NB4 (cell line): ENCODE results near the gene CTNNA3.

ENCODE experiments used
- DNase-seq: peaks from one replicate; pipeline ENCODE4 v3.0.0; 2010; ENCODE audit warnings: low read depth
- H3K4me3 ChIP-seq: one replicate; pipeline ENCODE4 v1.5.1; 2011; ENCODE audit warnings: mild to moderate bottlenecking, low read depth, low read length, moderate library complexity
- MYC ChIP-seq: IDR thresholded peaks from 2 replicates; pipeline ENCODE4 v1.6.1; 2011; ENCODE audit warnings: low read depth, low read length
- POLR2A ChIP-seq: IDR thresholded peaks from 2 replicates; pipeline ENCODE4 v1.6.1; 2011; ENCODE audit warnings: mild to moderate bottlenecking; ENCODE audit not compliant: insufficient read length; ENCODE audit errors: extremely low read depth
- TF ChIP-seq, protein P1 (sequence below): IDR thresholded peaks from one replicate; pipeline ENCODE4 v1.5.1; 2012; ENCODE audit warnings: low read depth, low read length
- TF ChIP-seq, protein P2 (sequence below): IDR thresholded peaks from 2 replicates; pipeline ENCODE4 v1.6.1; 2011; ENCODE audit warnings: low read depth, low read length

The CTNNA3 gene

DNA sequence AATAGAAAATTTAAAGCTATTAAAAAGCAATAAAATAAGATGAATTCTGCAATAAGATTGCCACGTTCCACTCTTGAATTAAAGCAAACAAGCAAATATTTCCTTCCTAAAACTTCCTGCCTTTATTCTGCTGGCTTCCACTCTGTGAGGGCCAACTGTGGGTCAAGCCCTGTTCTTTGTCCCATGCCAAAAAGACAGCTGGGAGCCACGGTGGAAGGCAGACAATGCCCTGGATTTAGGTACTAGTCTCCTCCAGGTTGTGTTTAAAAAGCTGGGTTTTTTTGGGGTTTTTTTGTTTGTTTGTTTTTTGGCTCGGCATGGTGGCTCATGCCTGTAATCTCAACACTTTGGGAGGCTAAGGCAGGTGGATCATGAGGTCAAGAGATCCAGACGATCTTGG, 731.0 kb downstream of the CTNNA3 start:
- DNase-seq = no peak
- H3K4me3 ChIP-seq = no peak overlapping the region
- TF ChIP-seq, protein P1, sequence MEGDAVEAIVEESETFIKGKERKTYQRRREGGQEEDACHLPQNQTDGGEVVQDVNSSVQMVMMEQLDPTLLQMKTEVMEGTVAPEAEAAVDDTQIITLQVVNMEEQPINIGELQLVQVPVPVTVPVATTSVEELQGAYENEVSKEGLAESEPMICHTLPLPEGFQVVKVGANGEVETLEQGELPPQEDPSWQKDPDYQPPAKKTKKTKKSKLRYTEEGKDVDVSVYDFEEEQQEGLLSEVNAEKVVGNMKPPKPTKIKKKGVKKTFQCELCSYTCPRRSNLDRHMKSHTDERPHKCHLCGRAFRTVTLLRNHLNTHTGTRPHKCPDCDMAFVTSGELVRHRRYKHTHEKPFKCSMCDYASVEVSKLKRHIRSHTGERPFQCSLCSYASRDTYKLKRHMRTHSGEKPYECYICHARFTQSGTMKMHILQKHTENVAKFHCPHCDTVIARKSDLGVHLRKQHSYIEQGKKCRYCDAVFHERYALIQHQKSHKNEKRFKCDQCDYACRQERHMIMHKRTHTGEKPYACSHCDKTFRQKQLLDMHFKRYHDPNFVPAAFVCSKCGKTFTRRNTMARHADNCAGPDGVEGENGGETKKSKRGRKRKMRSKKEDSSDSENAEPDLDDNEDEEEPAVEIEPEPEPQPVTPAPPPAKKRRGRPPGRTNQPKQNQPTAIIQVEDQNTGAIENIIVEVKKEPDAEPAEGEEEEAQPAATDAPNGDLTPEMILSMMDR = no peak
- no peak for TF ChIP-seq POLR2A
- TF ChIP-seq, protein P2, sequence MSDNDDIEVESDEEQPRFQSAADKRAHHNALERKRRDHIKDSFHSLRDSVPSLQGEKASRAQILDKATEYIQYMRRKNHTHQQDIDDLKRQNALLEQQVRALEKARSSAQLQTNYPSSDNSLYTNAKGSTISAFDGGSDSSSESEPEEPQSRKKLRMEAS = no peak
- TF ChIP-seq MYC = no peak

DNA sequence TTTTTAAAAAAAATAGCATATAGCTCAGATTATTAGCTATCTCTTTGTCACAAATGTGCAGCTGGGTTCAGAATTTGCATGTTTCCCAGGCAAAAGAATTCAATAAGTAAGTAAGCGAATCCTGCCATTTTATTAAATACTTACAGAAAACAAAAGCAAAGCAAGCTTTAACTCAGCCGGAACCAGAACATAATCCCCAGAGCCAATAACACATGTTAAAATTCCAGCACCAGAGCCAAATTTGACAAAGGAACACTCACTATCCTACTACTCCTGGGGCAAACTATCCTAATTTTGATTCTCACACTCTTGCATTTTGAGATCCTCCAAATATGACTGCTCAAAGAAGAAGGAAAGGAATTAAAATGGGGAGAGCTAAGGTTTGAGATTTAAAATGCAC, 737.5 kb downstream of the CTNNA3 start:
- H3K4me3 ChIP-seq = no peak overlapping the region
- TF ChIP-seq MYC (no peak), POLR2A (no peak)
- TF ChIP-seq, protein P2 = no peak
- TF ChIP-seq, protein P1 = no peak
- no peak for DNase-seq

DNA sequence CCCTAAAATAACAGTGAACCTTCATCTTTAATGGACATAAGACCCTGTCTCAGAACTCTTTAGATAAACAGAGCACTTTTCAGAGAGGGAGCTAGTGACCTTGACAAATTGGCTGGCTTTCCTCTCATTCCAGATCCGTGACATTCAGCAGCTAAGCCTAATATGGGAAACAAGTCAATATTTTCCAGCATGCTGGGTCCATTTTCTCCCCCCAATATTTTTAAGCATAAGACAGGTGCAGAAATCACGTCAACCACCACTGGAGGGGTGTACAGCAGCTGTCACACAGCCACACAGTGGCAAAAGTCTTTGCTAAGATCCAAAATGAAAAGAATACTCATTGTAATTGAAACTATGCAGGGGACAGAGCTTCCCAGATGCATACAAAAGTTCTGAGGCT, 744.1 kb downstream of the CTNNA3 start:
- TF ChIP-seq, protein P2 = no peak
- TF ChIP-seq MYC (no peak), POLR2A (no peak)
- TF ChIP-seq, protein P1 = no peak

DNA sequence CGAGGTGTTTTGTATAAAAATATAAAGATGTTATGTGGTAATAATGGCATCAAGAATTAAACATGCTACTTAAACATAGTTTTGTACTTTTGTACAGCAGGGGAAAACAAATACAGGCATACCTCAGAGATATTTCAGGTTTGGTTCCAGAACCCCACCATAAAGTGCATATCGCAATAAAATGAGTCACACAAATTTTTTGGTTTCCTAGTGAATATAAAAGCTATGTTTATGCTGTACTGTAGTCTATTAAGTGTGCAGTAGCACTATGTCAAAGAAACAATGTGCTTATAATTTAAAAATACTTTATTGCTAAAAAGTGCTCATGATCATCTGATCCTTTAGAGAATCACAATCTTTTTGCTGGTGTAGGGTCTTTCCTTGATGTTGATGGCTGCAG, 752.4 kb downstream of the CTNNA3 start:
- TF ChIP-seq, protein P1 = no peak
- no peak overlapping the region for H3K4me3 ChIP-seq
- no peak for DNase-seq

More for the DNA sequence above, 744.1 kb downstream of the CTNNA3 start:
- no peak for DNase-seq
- no peak overlapping the region for H3K4me3 ChIP-seq

DNA sequence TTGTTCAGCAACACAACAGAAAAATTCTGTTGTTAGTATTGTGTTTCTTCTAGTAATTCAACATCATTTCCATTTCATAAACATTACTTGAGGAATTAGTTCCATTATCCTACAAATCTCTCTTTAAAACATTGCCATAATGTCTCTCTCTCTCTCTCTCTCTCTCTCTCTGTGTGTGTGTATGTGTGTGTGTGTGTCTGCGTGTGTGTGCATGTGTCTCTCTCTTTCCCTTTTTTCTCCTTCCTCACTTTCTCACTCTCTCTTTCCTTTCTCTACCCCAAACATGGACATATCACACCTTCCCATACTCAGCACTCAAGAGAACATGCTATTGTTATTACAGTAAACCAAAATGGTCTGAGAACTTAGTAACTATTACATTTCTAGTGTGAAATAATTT, 753.6 kb downstream of the CTNNA3 start:
- H3K4me3 ChIP-seq = no peak overlapping the region
- TF ChIP-seq MYC (no peak), POLR2A (no peak)
- TF ChIP-seq, protein P1 = no peak
- TF ChIP-seq, protein P2 = no peak
- DNase-seq = no peak

DNA sequence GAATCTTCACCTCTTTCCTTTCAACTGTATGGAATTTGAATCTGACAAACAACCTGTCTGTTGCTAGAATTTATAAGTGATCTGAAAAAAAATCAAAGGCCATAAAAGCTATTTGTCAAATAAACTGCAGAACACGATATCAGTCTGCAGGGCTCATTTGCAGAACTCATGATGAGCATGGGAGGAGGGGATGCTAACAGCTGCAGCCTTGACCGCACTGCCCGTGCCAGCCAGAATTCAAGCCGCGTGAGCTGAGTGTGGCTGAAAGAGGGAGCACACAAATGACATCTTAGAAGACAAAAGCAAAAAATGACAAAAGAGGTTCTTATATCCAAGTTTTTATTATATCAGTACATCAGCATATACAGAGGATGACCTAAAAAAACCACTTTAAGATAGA, 754.5 kb downstream of the CTNNA3 start:
- no peak for DNase-seq
- no peak overlapping the region for H3K4me3 ChIP-seq
- TF ChIP-seq MYC (no peak), POLR2A (no peak)
- TF ChIP-seq, protein P2 = no peak
- TF ChIP-seq, protein P1 = no peak
